Transverse colon (tissue), 4 donors: Measurements from ENCODE around the gene SP100.

Experiments
- POLR2A ChIP-seq: fragments of 450-650 bp; IDR thresholded peaks from one replicate; pipeline ENCODE4 v1.6.1; 2016; ENCODE audit warnings: antibody characterized with exemption, mild to moderate bottlenecking, moderate library complexity
- POLR2AphosphoS5 ChIP-seq, 3 donors: sonication (generic); formaldehyde crosslinking; IDR thresholded peaks; one replicate each; pipeline ENCODE4 v1.6.1; 2016; ENCODE audit warnings: antibody characterized with exemption in 3 of 3
- TF ChIP-seq, protein P1 (sequence below), 5 experiments: fragments of 200-600 bp in 3 of 5; fragments of 450-650 bp in 2 of 5; sonication (generic) in 3 of 5; IDR thresholded peaks; 1 replicate in 2 of 5; 2 replicates in 3 of 5; pipeline ENCODE4 v1.5.1; 2016 to 2017; ENCODE audit warnings: antibody characterized with exemption in 5 of 5, inconsistent platforms in 3 of 5, mild to moderate bottlenecking in 2 of 5, moderate library complexity in 1 of 5

DNA sequence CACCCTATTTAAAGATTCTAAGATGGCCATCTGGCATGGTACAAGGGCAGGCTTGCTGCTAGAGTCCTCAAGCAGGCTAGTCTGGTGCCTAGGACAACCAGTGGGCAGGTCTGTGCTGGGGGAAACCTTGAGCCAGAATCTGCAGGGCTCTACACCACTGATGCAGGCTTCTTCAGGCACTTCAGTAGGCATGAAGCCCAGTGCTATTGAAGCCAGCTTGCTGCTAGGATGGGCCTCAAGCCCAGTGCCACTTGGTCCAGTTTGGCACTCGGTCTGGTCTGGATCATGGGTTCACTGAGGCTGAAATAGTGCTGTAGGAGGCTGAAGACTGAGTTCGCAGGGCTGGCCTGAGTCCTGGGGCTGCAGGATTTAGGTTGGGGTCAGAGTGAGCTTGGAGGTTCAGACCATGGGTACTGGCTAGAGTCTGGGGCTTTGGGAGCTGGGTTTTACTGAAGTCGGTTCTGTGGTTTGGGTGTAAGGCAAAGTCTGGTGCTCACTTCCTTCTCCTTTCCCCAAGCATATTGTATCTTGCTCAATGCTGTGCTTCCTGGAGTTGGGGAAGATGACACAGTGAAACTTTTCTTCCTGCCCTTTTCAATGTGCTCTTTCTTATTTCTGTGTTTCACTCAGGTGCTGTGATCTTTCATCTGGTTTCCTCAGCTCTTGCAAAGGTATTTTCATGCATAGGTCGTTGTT is 41.2 kb downstream of the SP100 start:
- TF ChIP-seq, protein P1, sequence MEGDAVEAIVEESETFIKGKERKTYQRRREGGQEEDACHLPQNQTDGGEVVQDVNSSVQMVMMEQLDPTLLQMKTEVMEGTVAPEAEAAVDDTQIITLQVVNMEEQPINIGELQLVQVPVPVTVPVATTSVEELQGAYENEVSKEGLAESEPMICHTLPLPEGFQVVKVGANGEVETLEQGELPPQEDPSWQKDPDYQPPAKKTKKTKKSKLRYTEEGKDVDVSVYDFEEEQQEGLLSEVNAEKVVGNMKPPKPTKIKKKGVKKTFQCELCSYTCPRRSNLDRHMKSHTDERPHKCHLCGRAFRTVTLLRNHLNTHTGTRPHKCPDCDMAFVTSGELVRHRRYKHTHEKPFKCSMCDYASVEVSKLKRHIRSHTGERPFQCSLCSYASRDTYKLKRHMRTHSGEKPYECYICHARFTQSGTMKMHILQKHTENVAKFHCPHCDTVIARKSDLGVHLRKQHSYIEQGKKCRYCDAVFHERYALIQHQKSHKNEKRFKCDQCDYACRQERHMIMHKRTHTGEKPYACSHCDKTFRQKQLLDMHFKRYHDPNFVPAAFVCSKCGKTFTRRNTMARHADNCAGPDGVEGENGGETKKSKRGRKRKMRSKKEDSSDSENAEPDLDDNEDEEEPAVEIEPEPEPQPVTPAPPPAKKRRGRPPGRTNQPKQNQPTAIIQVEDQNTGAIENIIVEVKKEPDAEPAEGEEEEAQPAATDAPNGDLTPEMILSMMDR (IDR thresholded peaks at IDR 0.05) = no peak
- no peak for TF ChIP-seq POLR2AphosphoS5 (IDR thresholded peaks at IDR 0.05)
- TF ChIP-seq POLR2A = no peak
